ENCODE results near the gene AKR1C3. TPM values are rescaled to one million over a fixed set of nuclear protein-coding genes. Genes with fewer than 3 reads are reported as not detected.

Gene AKR1C3
- total and polyA plus RNA-seq, 2 experiments from 2014 or later, result 6.9 to 9.1 TPM

GRCh38 chr10:5073659-5074058, 20.6 kb upstream of the AKR1C3 start:
- Histone ChIP-seq H3K4me3 (no peak overlapping the region), H3K4me1 (ENCODE audit: insufficient read depth) (peaks cover 14% of the 10 kb centered on the region; the same call in 1 of the 2 replicates), H3K4me2 (no peak overlapping the region), H2AFZ (no peak overlapping the region), H3K27ac (ENCODE audit: low read depth) (no peak overlapping the region), H3K36me3 (ENCODE audit: insufficient read depth) (no peaks in the 10 kb centered on the region; the same call in 1 of the 2 replicates), H3K27me3 (ENCODE audit: insufficient read depth) (no peaks in the 10 kb centered on the region), H3K79me2 (replicated peaks; ENCODE audit: insufficient read depth) (no peaks in the 10 kb centered on the region), H3F3A (replicated peaks; ENCODE audit: low read depth) (no peaks in the 10 kb centered on the region), H3K9me2 (ENCODE audit: insufficient read depth) (peaks cover 5% of the 10 kb centered on the region; the same call in 1 of the 2 replicates), H4K20me1 (replicated peaks; ENCODE audit: insufficient read depth) (no peaks in the 10 kb centered on the region)
- Mint-ChIP-seq H3K4me3 (no peak overlapping the region), H3K27me3 (ENCODE audit: insufficient read depth, low read depth, poor library complexity) (peaks cover 2% of the 10 kb centered on the region), H3K27ac (no peak overlapping the region), H3K36me3 (ENCODE audit: low read depth) (peaks cover 14% of the 10 kb centered on the region), H3K4me1 (peaks cover 17% of the 10 kb centered on the region), H3K9me3 (peaks cover 19% of the 10 kb centered on the region)
- DNase-seq (ENCODE audit: low spot score) (no peak), ATAC-seq (no peak)
- TF ChIP-seq CTCF (conservative IDR thresholded peaks at IDR 0.05; ENCODE audit: low read depth in 2 of 2) (no peak), ZNF114 (CRISPR knock-in tag; IDR thresholded peaks at IDR 0.05) (no peak), ETS1 (IDR thresholded peaks at IDR 0.05) (no peak), CREB1 (CRISPR knock-in tag; IDR thresholded peaks at IDR 0.05; ENCODE audit: low read depth) (no peak), ZNF331 (CRISPR knock-in tag; IDR thresholded peaks at IDR 0.05; ENCODE audit: low read depth) (no peak), STAT1 (IDR thresholded peaks at IDR 0.05; ENCODE audit: unreplicated experiment) (no peak), POLR2AphosphoS5 (IDR thresholded peaks at IDR 0.05; ENCODE audit: low read depth) (no peak), EZH2 (IDR thresholded peaks at IDR 0.05; ENCODE audit: low read depth, unreplicated experiment) (no peak), JUNB (IDR thresholded peaks at IDR 0.05; ENCODE audit: unreplicated experiment) (no peak), NANOG (IDR thresholded peaks at IDR 0.05; ENCODE audit: borderline replicate concordance) (no peak), REST (IDR thresholded peaks at IDR 0.05; ENCODE audit: unreplicated experiment) (no peak), ZNF462 (CRISPR knock-in tag; IDR thresholded peaks at IDR 0.05) (no peak), EZH2phosphoT487 (IDR thresholded peaks at IDR 0.05; ENCODE audit: unreplicated experiment) (no peak)

All from GM23338 (cell line).